HG02623 (cell line): ENCODE data around the gene EMSY.

Source experiments
- ATAC-seq: cut with Tn5 transposase; IDR thresholded peaks from one replicate; pipeline ENCODE4 v1.9.1; 2021; ENCODE audit warnings: moderate library complexity; ENCODE audit not compliant: unreplicated experiment

Gene EMSY

DNA sequence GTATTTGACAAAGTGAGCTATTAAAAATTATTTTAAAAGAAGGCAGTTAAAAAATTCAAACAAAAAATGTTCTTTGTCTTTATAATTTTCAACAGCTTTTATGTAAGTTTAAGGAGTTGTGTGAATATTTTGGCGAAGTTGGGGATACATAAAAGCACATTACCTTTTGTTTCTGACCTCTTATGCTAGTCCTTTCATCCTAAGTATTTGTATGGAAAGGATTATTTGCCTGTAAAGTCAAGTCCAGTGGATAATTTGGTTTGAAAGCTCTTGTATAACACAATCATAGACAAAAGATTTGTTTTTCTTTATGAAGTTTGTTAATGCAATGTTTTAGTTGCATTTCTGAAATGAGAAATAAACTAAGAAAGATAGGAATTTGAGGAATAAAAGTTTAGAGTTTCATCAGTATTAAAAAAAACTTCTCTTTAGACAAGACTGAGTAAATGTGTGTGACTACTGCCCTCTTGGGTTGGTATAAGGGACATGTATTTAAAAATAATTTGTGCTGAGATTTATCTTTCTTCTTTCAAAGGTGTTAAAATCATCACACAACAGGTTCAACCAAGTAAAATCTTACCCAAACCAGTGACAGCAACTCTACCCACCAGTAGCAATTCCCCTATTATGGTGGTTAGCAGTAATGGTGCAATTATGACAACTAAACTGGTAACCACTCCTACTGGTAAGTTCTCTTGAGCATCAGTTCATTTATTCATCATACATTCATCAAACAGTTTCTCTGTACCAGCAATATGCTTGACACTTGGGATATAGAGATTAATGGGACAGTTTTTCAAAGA, 68.2 kb downstream of the EMSY start:
- ATAC-seq = no peak

GRCh38 chr11:76513654-76514034, 68.8 kb downstream of the EMSY start:
- no peak for ATAC-seq

- no peak for ATAC-seq
These were observed 70.7 kb downstream of the EMSY start for GRCh38 chr11:76515494-76515893.

GRCh38 chr11:76523147-76523546, 78.3 kb downstream of the EMSY start:
- ATAC-seq = no peak

GRCh38 chr11:76523786-76524436, 79.1 kb downstream of the EMSY start:
- no peak for ATAC-seq

- no peak for ATAC-seq
These were observed 79.6 kb downstream of the EMSY start for GRCh38 chr11:76524461-76524860.

DNA sequence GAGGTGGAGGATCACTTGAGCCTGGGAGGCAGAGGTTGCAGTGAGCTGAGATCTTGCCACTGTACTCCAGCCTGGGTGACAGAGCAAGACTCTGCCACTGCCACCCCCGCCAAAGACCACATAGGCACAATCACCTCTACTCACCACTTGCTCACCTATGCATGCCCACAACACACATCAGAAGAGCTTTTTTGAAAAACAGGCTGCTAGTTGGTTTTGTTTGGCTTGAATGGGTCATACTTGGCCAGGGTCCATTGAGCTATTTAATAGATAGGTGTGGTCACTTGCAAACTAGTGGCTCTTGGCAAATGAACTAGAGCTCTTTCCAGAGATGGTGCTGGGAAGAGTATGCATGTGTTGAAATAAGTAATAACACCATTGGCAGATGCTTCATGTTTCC, 80.1 kb downstream of the EMSY start:
- ATAC-seq = no peak

GRCh38 chr11:76526878-76527277, 82.1 kb downstream of the EMSY start:
- no peak for ATAC-seq

DNA sequence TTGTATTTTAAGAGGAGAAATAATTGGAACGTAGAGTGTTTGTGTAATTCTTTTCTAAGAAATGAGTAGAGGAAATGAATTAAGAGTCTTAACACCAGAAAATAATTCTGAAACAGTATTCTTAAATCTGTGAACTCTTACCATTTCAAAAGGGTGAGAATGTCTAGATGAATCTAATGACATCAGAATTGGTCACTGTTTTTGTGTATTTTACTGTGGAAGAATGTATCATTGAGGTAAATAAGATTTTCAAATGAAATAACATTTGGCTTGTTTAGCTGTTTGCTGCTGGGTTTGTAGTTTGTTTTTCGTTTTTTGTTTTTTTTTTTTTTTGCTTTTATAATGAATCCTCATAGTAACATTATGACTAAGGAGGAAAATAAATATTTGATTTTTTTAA, 97.6 kb downstream of the EMSY start:
- no peak for ATAC-seq

DNA sequence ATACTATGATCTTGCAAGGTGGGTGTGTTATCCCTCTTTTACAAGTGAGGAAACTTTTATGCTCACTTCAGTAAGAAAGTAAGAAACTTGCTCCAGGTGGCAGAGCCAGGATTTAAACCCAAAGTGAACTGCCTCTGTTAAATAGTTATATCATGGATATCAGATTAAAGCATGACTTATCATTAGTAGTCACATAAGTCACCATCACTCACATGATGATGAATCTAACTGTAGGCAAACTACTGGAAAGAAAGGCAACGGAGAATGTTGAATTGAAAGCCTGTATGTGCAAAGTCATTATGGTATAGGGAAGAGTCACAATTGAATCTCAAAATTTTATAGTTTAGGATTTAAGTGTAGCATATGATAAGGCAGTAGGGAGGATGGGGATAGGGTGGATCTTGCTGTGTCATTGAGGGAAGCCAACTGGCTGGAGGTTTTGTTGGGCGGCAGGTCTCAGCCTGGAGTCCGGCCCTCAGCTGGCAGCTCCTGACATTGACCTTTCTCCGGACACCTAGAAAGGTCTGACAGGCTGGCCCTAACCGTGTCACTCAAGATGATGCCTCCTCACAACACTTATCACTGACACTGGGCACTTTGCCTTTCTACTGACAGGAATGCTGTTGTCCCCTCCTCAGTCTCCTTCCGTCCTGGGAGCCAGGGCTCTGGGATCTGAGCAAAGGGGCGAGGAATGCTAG, 98.3 kb downstream of the EMSY start:
- ATAC-seq = no peak

DNA sequence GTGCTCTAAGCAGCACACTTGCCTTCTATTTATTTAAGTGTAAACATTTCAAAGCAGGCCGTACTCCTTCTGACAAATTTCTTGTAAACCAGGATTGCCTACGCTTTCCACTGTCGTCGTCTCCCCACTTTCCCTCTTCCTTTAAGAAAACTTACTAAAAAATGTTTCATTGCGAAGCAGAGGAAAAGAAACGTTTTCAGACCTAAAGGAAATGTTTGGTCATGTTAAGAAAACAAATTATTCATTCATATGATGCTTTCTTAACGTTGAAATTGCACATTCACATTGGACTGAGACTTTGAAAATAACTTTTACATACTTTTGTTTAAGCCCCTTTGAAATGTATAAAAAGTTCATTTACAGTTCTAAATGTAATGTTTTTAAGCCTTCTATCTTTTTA, 106.0 kb downstream of the EMSY start:
- ATAC-seq = no peak

GRCh38 chr11:76551400-76551799, 106.6 kb downstream of the EMSY start:
- ATAC-seq = no peak

- ATAC-seq = no peak
These were observed 108.2 kb downstream of the EMSY start for GRCh38 chr11:76552987-76553386.

DNA sequence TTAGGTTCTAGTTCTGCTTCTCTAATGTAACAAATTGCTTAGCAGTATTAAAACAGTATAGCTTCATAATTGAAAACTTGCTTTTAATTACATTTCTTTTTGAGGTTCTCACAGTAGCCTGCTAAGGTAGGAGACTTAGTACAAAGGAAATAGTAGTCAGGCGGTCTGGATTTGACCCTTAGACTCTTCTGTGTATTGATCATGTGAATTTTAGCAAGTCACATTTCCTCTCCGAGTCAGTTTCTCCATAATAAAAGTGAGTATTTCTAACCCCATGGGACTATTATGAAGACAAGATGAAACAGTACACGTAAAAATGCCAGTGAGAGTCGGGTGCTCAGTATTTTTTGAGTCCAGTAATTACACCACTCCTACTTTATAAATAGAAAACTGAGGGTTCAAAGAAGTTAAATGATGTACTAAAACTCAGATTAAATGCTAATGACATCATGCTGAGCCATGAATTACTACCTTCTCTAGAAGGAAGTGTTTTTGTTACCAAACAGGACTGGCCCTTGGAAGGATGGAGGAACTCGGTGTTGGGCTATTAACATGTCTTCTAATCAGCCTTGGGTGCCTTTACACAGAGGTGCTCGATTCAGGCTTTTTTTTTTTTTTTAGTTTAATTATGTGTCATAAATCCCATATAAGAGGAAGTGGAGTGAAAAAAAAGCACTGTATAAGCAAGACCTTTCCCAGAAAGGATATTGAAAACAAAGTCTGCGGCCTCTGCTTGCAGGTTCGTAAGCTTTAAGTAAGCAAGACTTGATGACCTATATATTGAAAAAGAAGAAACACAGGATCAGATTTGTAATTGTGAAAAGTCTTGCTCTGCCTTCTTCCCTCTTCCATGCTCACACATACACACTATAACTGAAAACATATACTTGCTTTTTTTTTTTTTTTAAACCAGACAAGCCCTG, 109.0 kb downstream of the EMSY start:
- no peak for ATAC-seq

GRCh38 chr11:76554767-76555166, 109.9 kb downstream of the EMSY start:
- ATAC-seq = no peak

GRCh38 chr11:76557466-76557865, 112.6 kb downstream of the EMSY start:
- ATAC-seq = no peak

- no peak for ATAC-seq
These were observed 113.7 kb downstream of the EMSY start for GRCh38 chr11:76558473-76558872.

- ATAC-seq = no peak
These were observed 114.1 kb downstream of the EMSY start for GRCh38 chr11:76558891-76559290.

DNA sequence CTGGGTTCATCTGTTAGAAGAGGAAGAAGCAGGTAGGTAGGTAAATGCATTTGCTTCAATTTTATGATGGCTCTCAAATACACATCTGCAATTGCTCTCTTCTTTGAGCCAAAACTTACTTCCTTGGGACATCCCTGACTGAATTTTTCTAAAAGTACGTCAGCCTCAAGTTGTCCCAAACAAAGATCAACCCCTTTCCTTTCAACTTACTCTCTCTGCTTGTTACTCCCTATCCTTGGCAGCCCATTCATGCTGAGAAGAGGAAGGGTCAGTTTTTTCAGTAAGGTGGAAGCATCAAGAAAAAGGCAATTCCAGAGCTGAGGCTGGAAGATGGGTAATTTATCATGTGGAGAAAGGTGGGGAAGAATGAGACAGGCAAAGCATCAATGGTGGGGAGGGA, 114.5 kb downstream of the EMSY start:
- ATAC-seq = no peak

- no peak for ATAC-seq
These were observed 115.4 kb downstream of the EMSY start for GRCh38 chr11:76560219-76560618.

- ATAC-seq = no peak
These were observed 116.4 kb downstream of the EMSY start for GRCh38 chr11:76561245-76561644.
